ENCODE measurements around the gene RCCD1. TPM values are rescaled to one million over a fixed set of nuclear protein-coding genes. Genes with fewer than 3 reads are reported as not detected.

Gene RCCD1
- total RNA-seq, 1 experiment from 2014 or later, result 38.5 TPM

DNA sequence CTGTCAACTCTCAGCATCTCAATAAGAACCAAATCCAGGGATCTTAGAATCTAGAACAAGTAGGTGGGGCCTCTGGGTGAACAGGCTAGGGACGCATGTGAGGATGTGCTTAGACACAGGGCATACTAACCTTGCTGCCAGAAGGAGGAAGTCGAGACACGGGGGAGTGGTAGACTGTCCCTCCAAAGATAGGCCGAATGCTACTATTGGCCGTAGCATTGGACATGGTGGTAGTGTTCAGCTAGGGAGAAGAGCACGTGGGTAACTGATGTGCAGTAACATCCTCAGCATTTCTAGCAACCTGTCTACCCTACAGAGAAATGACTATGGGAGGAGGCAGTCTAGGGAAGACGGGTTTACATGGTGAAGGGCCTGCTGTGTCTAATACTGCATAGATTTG lies 15.6 kb downstream of the RCCD1 start (continued):
- no peak for TF ChIP-seq CBX3 (IDR thresholded peaks at IDR 0.05; ENCODE audit: low read depth)

DNA sequence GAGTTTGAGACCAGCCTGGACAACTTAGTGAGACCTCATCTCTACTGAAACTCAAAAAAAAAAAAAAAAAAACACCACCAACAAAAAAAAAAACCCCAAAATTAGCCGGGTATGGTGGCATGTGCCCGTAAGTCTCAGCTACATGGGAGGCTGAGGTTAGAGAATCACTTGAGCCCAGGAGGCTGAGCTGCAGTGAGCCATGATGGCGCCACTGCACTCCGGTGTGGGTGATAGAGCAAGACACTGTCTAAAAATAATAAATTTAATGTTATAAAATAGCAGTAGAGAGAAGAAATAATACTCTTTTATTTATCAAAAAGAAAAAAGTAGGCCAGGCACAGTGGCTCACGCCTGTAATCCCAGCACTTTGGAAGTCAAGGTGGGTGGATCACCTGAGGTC lies 17.4 kb downstream of the RCCD1 start:
- RAD21 ChIA-PET (ENCODE audit: low non-redundant PET in 1 of 2, low total read pairs in 2 of 2, uncharacterized antibody in 2 of 2, unreplicated experiment in 2 of 2), result no interaction called here
- no TSS peak for BruUV-seq (replicated peaks)

DNA sequence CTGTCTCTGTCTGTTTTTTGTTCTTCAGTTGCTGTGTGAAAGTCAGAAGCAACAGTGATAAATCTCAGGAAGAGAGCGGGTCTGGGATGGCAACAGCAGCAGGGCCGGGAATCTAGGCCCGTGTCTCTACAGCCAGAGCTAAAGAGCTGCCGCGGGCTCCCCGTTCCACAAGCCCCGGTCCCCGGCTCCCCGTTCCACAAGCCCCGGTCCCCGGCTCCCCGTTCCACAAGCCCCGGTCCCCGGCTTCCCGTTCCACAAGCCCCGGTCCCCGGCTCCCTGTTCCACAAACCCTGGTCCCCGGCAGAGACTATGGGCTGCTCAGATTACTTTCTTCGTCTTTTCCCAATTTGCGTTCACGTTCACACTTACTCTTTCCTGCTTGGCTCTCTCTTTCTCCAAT lies 19.5 kb downstream of the RCCD1 start:
- POLR2A ChIA-PET, result no interaction called here
- no peak for DNase-seq (ENCODE audit: low read depth, low spot score)
- TF ChIP-seq, protein P1, sequence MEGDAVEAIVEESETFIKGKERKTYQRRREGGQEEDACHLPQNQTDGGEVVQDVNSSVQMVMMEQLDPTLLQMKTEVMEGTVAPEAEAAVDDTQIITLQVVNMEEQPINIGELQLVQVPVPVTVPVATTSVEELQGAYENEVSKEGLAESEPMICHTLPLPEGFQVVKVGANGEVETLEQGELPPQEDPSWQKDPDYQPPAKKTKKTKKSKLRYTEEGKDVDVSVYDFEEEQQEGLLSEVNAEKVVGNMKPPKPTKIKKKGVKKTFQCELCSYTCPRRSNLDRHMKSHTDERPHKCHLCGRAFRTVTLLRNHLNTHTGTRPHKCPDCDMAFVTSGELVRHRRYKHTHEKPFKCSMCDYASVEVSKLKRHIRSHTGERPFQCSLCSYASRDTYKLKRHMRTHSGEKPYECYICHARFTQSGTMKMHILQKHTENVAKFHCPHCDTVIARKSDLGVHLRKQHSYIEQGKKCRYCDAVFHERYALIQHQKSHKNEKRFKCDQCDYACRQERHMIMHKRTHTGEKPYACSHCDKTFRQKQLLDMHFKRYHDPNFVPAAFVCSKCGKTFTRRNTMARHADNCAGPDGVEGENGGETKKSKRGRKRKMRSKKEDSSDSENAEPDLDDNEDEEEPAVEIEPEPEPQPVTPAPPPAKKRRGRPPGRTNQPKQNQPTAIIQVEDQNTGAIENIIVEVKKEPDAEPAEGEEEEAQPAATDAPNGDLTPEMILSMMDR (IDR thresholded peaks at IDR 0.05 in 2 of 3, conservative IDR thresholded peaks at IDR 0.05 in 1 of 3; ENCODE audit: borderline replicate concordance in 1 of 3, insufficient read depth in 1 of 3, low read depth in 2 of 3, low read length in 2 of 3), result no peak
- TF ChIP-seq CEBPB (IDR thresholded peaks at IDR 0.05; ENCODE audit: low read depth) (no peak), SP1 (IDR thresholded peaks at IDR 0.05; ENCODE audit: low read depth) (no peak), EZH2phosphoT487 (IDR thresholded peaks at IDR 0.05; ENCODE audit: borderline replicate concordance) (no peak), TCF7L2 (IDR thresholded peaks at IDR 0.05; ENCODE audit: borderline replicate concordance, extremely low read depth, insufficient read depth, insufficient read length) (no peak), ZNF274 (IDR thresholded peaks at IDR 0.05; ENCODE audit: low read depth, low read length) (no peak), EZH2 (IDR thresholded peaks at IDR 0.05) (no peak), EGR1 (IDR thresholded peaks at IDR 0.05; ENCODE audit: low read depth) (no peak), SIN3A (IDR thresholded peaks at IDR 0.05; ENCODE audit: low read depth) (no peak), RAD21 (IDR thresholded peaks at IDR 0.05; ENCODE audit: low read depth) (no peak), SRF (IDR thresholded peaks at IDR 0.05; ENCODE audit: low read depth) (no peak), CBX3 (IDR thresholded peaks at IDR 0.05; ENCODE audit: low read depth) (no peak), FOSL1 (IDR thresholded peaks at IDR 0.05; ENCODE audit: low read depth) (no peak)

More for the DNA sequence above, 17.4 kb downstream of the RCCD1 start:
- no peak for TF ChIP-seq JUND (IDR thresholded peaks at IDR 0.05)
- TF ChIP-seq, protein P1 (IDR thresholded peaks at IDR 0.05 in 2 of 3, conservative IDR thresholded peaks at IDR 0.05 in 1 of 3; ENCODE audit: borderline replicate concordance in 1 of 3, insufficient read depth in 1 of 3, low read depth in 2 of 3, low read length in 2 of 3), result no peak
- ChIA-PET CTCF (no interaction called here), POLR2A (interaction anchor here (1.7 kb wide), 1 partner anchor 13 kb away, joined by 3 read pairs; no protein-coding TSS in a partner anchor)
- H3K4me2 ChIP-seq (ENCODE audit: low read length), result no peak overlapping the region
- ATAC-seq (no peak), DNase-seq (ENCODE audit: low read depth, low spot score) (no peak)
- H3K4me1 ChIP-seq (ENCODE audit: control insufficient read depth in 1 of 2, insufficient read depth in 2 of 2, low read length in 2 of 2), result no peaks in the 10 kb centered on the region
- H3K27me3 ChIP-seq (ENCODE audit: insufficient read depth, low read length), result no peaks in the 10 kb centered on the region
- peaks cover under 1% of the 10 kb centered on the region; the same call in 1 of the 2 replicates for H3K79me2 ChIP-seq (ENCODE audit: insufficient read depth, low read length)
- H2AFZ ChIP-seq (ENCODE audit: low read depth, low read length, poor library complexity, severe bottlenecking), result no peak overlapping the region
- H3K4me3 ChIP-seq (replicated peaks in 1 of 2; ENCODE audit: low read depth in 1 of 2, low read length in 2 of 2), result no peak overlapping the region
- no peaks in the 10 kb centered on the region for H4K20me1 ChIP-seq (ENCODE audit: insufficient read depth)
- H3K27ac ChIP-seq (ENCODE audit: low read depth, low read length), result no peak overlapping the region
- H3K9me2 ChIP-seq (ENCODE audit: insufficient read depth), result no peaks in the 10 kb centered on the region
- peaks cover 63 to 64% of the 10 kb centered on the region in 2 experiments; a peak in 3 of 4 replicates for H3K36me3 ChIP-seq (ENCODE audit: control insufficient read depth in 1 of 2, insufficient read depth in 2 of 2, low read length in 2 of 2)
- no peak overlapping the region for H3K9ac ChIP-seq (ENCODE audit: low read length)
- no peaks in the 10 kb centered on the region for H3K9me3 ChIP-seq (ENCODE audit: control insufficient read depth in 1 of 2, insufficient read depth in 1 of 2, low read depth in 1 of 2, low read length in 2 of 2)
- intact Hi-C loops (cut with micrococcal nuclease), result no loop called here

More for the DNA sequence above, 19.5 kb downstream of the RCCD1 start:
- H3K27ac ChIP-seq (ENCODE audit: low read depth, low read length), result no peak overlapping the region
- ChIA-PET RAD21 (ENCODE audit: low non-redundant PET in 1 of 2, low total read pairs in 2 of 2, uncharacterized antibody in 2 of 2, unreplicated experiment in 2 of 2) (no interaction called here), CTCF (no interaction called here)
- H3K4me3 ChIP-seq (replicated peaks in 1 of 2; ENCODE audit: low read depth in 1 of 2, low read length in 2 of 2), result no peak overlapping the region
- ATAC-seq, result no peak
- H4K20me1 ChIP-seq (ENCODE audit: insufficient read depth), result no peaks in the 10 kb centered on the region
- no peaks in the 10 kb centered on the region for H3K9me2 ChIP-seq (ENCODE audit: insufficient read depth)
- H3K9ac ChIP-seq (ENCODE audit: low read length), result no peak overlapping the region
- no peak overlapping the region for H3K4me2 ChIP-seq (ENCODE audit: low read length)
- no peaks in the 10 kb centered on the region for H3K27me3 ChIP-seq (ENCODE audit: insufficient read depth, low read length)
- peaks cover 11% of the 10 kb centered on the region; the same call in 1 of the 2 replicates for H3K79me2 ChIP-seq (ENCODE audit: insufficient read depth, low read length)
- no peak overlapping the region for H2AFZ ChIP-seq (ENCODE audit: low read depth, low read length, poor library complexity, severe bottlenecking)
- peaks cover 61 to 64% of the 10 kb centered on the region in 2 experiments; a peak in 3 of 4 replicates for H3K36me3 ChIP-seq (ENCODE audit: control insufficient read depth in 1 of 2, insufficient read depth in 2 of 2, low read length in 2 of 2)
- intact Hi-C loops (cut with micrococcal nuclease), result no loop called here
- no TSS peak for BruUV-seq (replicated peaks)
- no peaks in the 10 kb centered on the region for H3K9me3 ChIP-seq (ENCODE audit: control insufficient read depth in 1 of 2, insufficient read depth in 1 of 2, low read depth in 1 of 2, low read length in 2 of 2)
- H3K4me1 ChIP-seq (ENCODE audit: control insufficient read depth in 1 of 2, insufficient read depth in 2 of 2, low read length in 2 of 2), result no peaks in the 10 kb centered on the region
